HFFc6 (cell line): ENCODE data around the gene TRPV2. TPM values are rescaled to one million over a fixed set of nuclear protein-coding genes. Genes with fewer than 3 reads are reported as not detected.

Source experiments
- DNase-seq: peaks from one replicate; pipeline ENCODE4 v3.0.0-alpha.2; 2018
- H3K27ac Mint-ChIP-seq: 2 replicates; pipeline ENCODE4 v1.8.0; 2020; ENCODE audit warnings: mild to moderate bottlenecking, mixed read lengths
- H3K27me3 Mint-ChIP-seq: 2 replicates; pipeline ENCODE4 v1.8.0; 2021; ENCODE audit warnings: mild to moderate bottlenecking, moderate library complexity, mixed read lengths; ENCODE audit not compliant: insufficient read depth
- H3K36me3 Mint-ChIP-seq: 2 replicates; pipeline ENCODE4 v1.8.0; 2021; ENCODE audit warnings: low read depth, mixed read lengths
- H3K4me1 Mint-ChIP-seq: 2 replicates; pipeline ENCODE4 v1.8.0; 2020; ENCODE audit warnings: low read depth, mixed read lengths
- H3K4me3 Mint-ChIP-seq: 2 replicates; pipeline ENCODE4 v1.8.0; 2020; ENCODE audit warnings: mild to moderate bottlenecking, moderate library complexity, mixed read lengths
- H3K9me3 Mint-ChIP-seq: 2 replicates; pipeline ENCODE4 v1.8.0; 2020; ENCODE audit warnings: mild to moderate bottlenecking, mixed read lengths
- CTCF ChIP-seq: fragments of 200-600 bp; sonication (generic); IDR thresholded peaks from 2 replicates; pipeline ENCODE4 v1.5.0; 2021; ENCODE audit warnings: antibody characterized with exemption, mild to moderate bottlenecking
- long read RNA-seq: library from polyadenylated mRNA; unstranded; transcript quantifications from one replicate; pipeline ENCODE4 v2.0.0, GENCODE V29; 2019
- total RNA-seq, 6 experiments: library from RNA; stranded (reverse); fragmentation: NEBNext Ultra II Directional; extraction: Animal tissue kit (Norgen Biotek cat#: 25700); gene quantifications; 2 replicates in 1 of 6; 3 replicates in 5 of 6; pipeline ENCODE4 v1.2.3, GENCODE V29; 2021

The TRPV2 gene
- total RNA-seq, result 10 to 100 TPM in 4 of 6 experiments, 1 to 10 TPM in 2; 2.9 to 19.5 (median 18.1) TPM
- long read RNA-seq, partial matches to known transcripts, result 1 of 2 reads
- long read RNA-seq, other reads (novel, unspliced or antisense), result 1 of 2 reads

- H3K4me3 Mint-ChIP-seq, result peak within 1 kb of the TSS; percentile 67
- no peak for DNase-seq
- no peaks in the 10 kb centered on the region for H3K9me3 Mint-ChIP-seq
- H3K27ac Mint-ChIP-seq, result no peak within 1 kb of the TSS
- peak; percentile 50 for TF ChIP-seq CTCF
- peaks cover 26% of the 10 kb centered on the region for H3K4me1 Mint-ChIP-seq
- no peaks in the 10 kb centered on the region for H3K36me3 Mint-ChIP-seq
- no peaks in the 10 kb centered on the region; the same call in 1 of the 2 replicates for H3K27me3 Mint-ChIP-seq
These were observed at the start of gene TRPV2 for GRCh38 chr17:16415031-16415924. TRPV2 (plus strand) TSS chr17:16415571; CDS start chr17:16417669, 2,098 bp downstream.

GRCh38 chr17:16371742-16372141 is 43.6 kb upstream of the TRPV2 start:
- H3K4me1 Mint-ChIP-seq, result peaks cover 13% of the 10 kb centered on the region
- no peaks in the 10 kb centered on the region for H3K9me3 Mint-ChIP-seq
- no peaks in the 10 kb centered on the region for H3K27me3 Mint-ChIP-seq
- DNase-seq, result peak; percentile 71
- H3K4me3 Mint-ChIP-seq, result no peak overlapping the region
- H3K36me3 Mint-ChIP-seq, result no peaks in the 10 kb centered on the region
- H3K27ac Mint-ChIP-seq, result no peak overlapping the region
- TF ChIP-seq CTCF, result no peak

- peak; percentile 53 for DNase-seq
- H3K9me3 Mint-ChIP-seq, result no peaks in the 10 kb centered on the region
- no peaks in the 10 kb centered on the region for H3K36me3 Mint-ChIP-seq
- no peak for TF ChIP-seq CTCF
- H3K4me1 Mint-ChIP-seq, result peaks cover 13% of the 10 kb centered on the region
- H3K4me3 Mint-ChIP-seq, result no peak overlapping the region
- no peak overlapping the region for H3K27ac Mint-ChIP-seq
- no peaks in the 10 kb centered on the region for H3K27me3 Mint-ChIP-seq
These were observed 41.0 kb upstream of the TRPV2 start for GRCh38 chr17:16374146-16374938.

GRCh38 chr17:16377941-16378341 is 37.4 kb upstream of the TRPV2 start:
- H3K27me3 Mint-ChIP-seq, result peaks cover 5% of the 10 kb centered on the region
- H3K36me3 Mint-ChIP-seq, result peaks cover 18% of the 10 kb centered on the region
- peak; percentile 18 for DNase-seq
- no peak overlapping the region for H3K4me3 Mint-ChIP-seq
- no peak for TF ChIP-seq CTCF
- no peak overlapping the region for H3K27ac Mint-ChIP-seq
- H3K4me1 Mint-ChIP-seq, result peaks cover 22% of the 10 kb centered on the region
- no peaks in the 10 kb centered on the region; the same call in 1 of the 2 replicates for H3K9me3 Mint-ChIP-seq

GRCh38 chr17:16378636-16379282 is 36.6 kb upstream of the TRPV2 start:
- peaks cover 30% of the 10 kb centered on the region for H3K4me1 Mint-ChIP-seq
- H3K9me3 Mint-ChIP-seq, result no peaks in the 10 kb centered on the region; the same call in 1 of the 2 replicates
- no peak for TF ChIP-seq CTCF
- no peak for DNase-seq
- peak overlapping the region; percentile 11; the same call in 1 of the 2 replicates for H3K4me3 Mint-ChIP-seq
- H3K27me3 Mint-ChIP-seq, result peaks cover 5% of the 10 kb centered on the region
- H3K36me3 Mint-ChIP-seq, result peaks cover 25% of the 10 kb centered on the region
- H3K27ac Mint-ChIP-seq, result no peak overlapping the region
